ENCODE measurements around the gene TXNDC2.

GRCh38 chr18:9916077-9916639 is 30.4 kb downstream of the TXNDC2 start:
- TF ChIP-seq CTCF (conservative IDR thresholded peaks at IDR 0.05; ENCODE audit: low read depth, low read length) (no peak), POLR2A (IDR thresholded peaks at IDR 0.05; ENCODE audit: low read depth, low read length) (peak; percentile 48), MXI1 (IDR thresholded peaks at IDR 0.05; ENCODE audit: borderline replicate concordance, low read depth, low read length) (no peak), SMC3 (IDR thresholded peaks at IDR 0.05; ENCODE audit: low read depth, low read length) (no peak), CEBPB (IDR thresholded peaks at IDR 0.05; ENCODE audit: low read depth, low read length) (no peak), FOS (IDR thresholded peaks at IDR 0.05; ENCODE audit: low read depth, low read length) (no peak)
